HepG2 (cell line): ENCODE data around the gene APBB2. TPM values are rescaled to one million over a fixed set of nuclear protein-coding genes. Genes with fewer than 3 reads are reported as not detected.

ENCODE experiments used
- E2F2 ChIP-seq: sonication (generic); formaldehyde crosslinking; IDR thresholded peaks from 2 replicates; pipeline ENCODE4 v1.4.0; 2020; ENCODE audit warnings: missing genetic modification reagents, borderline replicate concordance
- PTBP1 ChIP-seq: fragments of 200-400 bp; formaldehyde crosslinking; IDR thresholded peaks from 2 replicates; pipeline ENCODE4 v1.6.1; 2018; ENCODE audit warnings: low read length, low read depth; ENCODE audit not compliant: poor library complexity, severe bottlenecking
- ZHX2 ChIP-seq, 2 experiments: sonication (generic) in 1 of 2; formaldehyde crosslinking in 1 of 2; IDR thresholded peaks; 2 replicates each; pipeline versions ENCODE4 v1.6.1 to v1.9.0; 2014 to 2022; ENCODE audit warnings: antibody characterized with exemption in 1 of 2, borderline replicate concordance in 1 of 2, inconsistent platforms in 1 of 2, low read depth in 1 of 2, missing genetic modification reagents in 1 of 2
- ZMAT5 ChIP-seq: sonication (generic); formaldehyde crosslinking; IDR thresholded peaks from 2 replicates; pipeline ENCODE4 v1.5.0; 2020; ENCODE audit warnings: mild to moderate bottlenecking, low read depth, missing genetic modification reagents, borderline replicate concordance
- ZNF691 ChIP-seq: sonication (generic); formaldehyde crosslinking; IDR thresholded peaks from 2 replicates; pipeline ENCODE4 v1.4.0; 2020; ENCODE audit warnings: missing genetic modification reagents, low read depth, mild to moderate bottlenecking, borderline replicate concordance
- polyA plus RNA-seq, 8 experiments: library from polyadenylated mRNA; depleted of rRNA in 3 of 8; stranded (reverse) in 7 of 8; unstranded in 1 of 8; fragments of >200 nt; fragmentation: Illumina TruSeq in 4 of 8; extraction: Trizol in 4 of 8; gene quantifications; 2 replicates each; pipeline versions ENCODE4 v1.2.1 to v1.2.3, GENCODE V29; 2011 to 2016; ENCODE audit warnings: low read depth in 4 of 8, missing spikeins in 1 of 8, mixed read lengths in 1 of 8; ENCODE audit not compliant: insufficient read depth in 1 of 8
- total RNA-seq, 5 experiments: library from RNA; depleted of rRNA; stranded (reverse); fragments of >200 nt; fragmentation: Illumina TruSeq; extraction: Trizol; gene quantifications; 2 replicates each; pipeline ENCODE4 v1.2.3, GENCODE V29; 2016; ENCODE audit warnings: low read depth in 1 of 5

APBB2 gene
- total and polyA plus RNA-seq, 2 of the 13 experiments (the other 11 are each of a cell fraction or from before 2014, with no cell fraction given) = 11.7 to 17.0 TPM

- TF ChIP-seq ZNF691 (CRISPR knock-in tag) (no peak), PTBP1 (no peak), ZHX2 (IDR thresholded peaks at IDR 0.05; ENCODE audit: low read depth) (no peak), ZHX2 (CRISPR knock-in tag; IDR thresholded peaks at IDR 0.05; ENCODE audit: borderline replicate concordance) (no peak), ZMAT5 (no peak), E2F2 (CRISPR knock-in tag) (no peak)
Measured at GRCh38 chr4:40785727-40786126, 428.6 kb downstream of the APBB2 start (continued).
